Pancreas (tissue), 10 donors: ENCODE data around the gene CHRNA4. TPM values are rescaled to one million over a fixed set of nuclear protein-coding genes. Genes with fewer than 3 reads are reported as not detected.

Experiments
- ATAC-seq, 4 donors: fragments of 200-7000 bp; cut with Tn5 transposase; one replicate each; pipeline versions ENCODE4 v1.8.0 to v1.9.1; 2020; ENCODE audit warnings: mild to moderate bottlenecking in 4 of 4, moderate library complexity in 4 of 4
- DNase-seq, 6 donors: peaks; one replicate each; pipeline ENCODE4 v3.0.0-alpha.2; 2020
- FAIRE-seq: peaks from 2 replicates; lab custom pipeline; 2012; peaks lifted over from hg19 to GRCh38; lab: Jason Lieb, UNC
- H3K27ac ChIP-seq, 4 donors: fragments of 200-600 bp; sonication (generic); 1 replicate in 3 of 4; 2 replicates in 1 of 4; pipeline versions ENCODE4 v1.5.0 to v1.8.0; 2020
- H3K27me3 ChIP-seq, 4 donors: fragments of 200-600 bp; one replicate each; pipeline ENCODE4 v1.8.0; 2021
- H3K36me3 ChIP-seq, 3 donors: fragments of 200-600 bp; sonication (generic) in 1 of 3; one replicate each; pipeline versions ENCODE4 v1.5.0 to v1.8.0; 2020 to 2021
- H3K4me1 ChIP-seq, 3 donors: fragments of 200-600 bp; one replicate each; pipeline ENCODE4 v1.8.0; 2021
- H3K4me3 ChIP-seq, 4 donors: fragments of 200-600 bp; sonication (generic) in 2 of 4; one replicate each; pipeline versions ENCODE4 v1.5.0 to v1.8.0; 2020 to 2021
- H3K9me3 ChIP-seq, 4 donors: fragments of 200-600 bp; one replicate each; pipeline ENCODE4 v1.8.0; 2021
- WGBS, 2 donors: extraction: QIAGEN DNeasy Blood & Tissue Kit; methylation state at CpG; one replicate each; pipeline ENCODE4 v1.1.7; 2013; 5-methylcytosine and 5-hydroxymethylcytosine counted together
- intact Hi-C, 3 donors: fragments of 100-400 bp; cut with DNase I; formaldehyde crosslinking; loops; one replicate each; pipeline versions ENCODE4 v1.11.1 to v1.14.2; 2022
- polyA plus RNA-seq, 2 donors: library from polyadenylated mRNA; stranded (reverse); fragments of 200-250 nt; gene quantifications; one replicate each; pipeline ENCODE4 v1.2.3, GENCODE V29; 2013
- total RNA-seq, 6 donors: library from RNA; stranded (reverse); fragmentation: NEBNext Ultra II Directional in 4 of 6; extraction: Animal tissue kit (Norgen Biotek cat#: 25700) in 4 of 6; gene quantifications; one replicate each; pipeline versions ENCODE4 v1.2.1 to v1.2.4, GENCODE V29; 2021 to 2023
- TF ChIP-seq, protein P1 (sequence below), 4 donors: fragments of 200-600 bp; sonication (generic) in 3 of 4; IDR thresholded peaks; one replicate each; pipeline versions ENCODE4 v1.5.0 to v1.8.0; 2021; ENCODE audit warnings: antibody characterized with exemption in 4 of 4
- donor health status: healthy with polysubstance abuse.
- donor health status: DM: no; HTN: no; CAD: no; lungs with moderate emphysema.
- donor health status: DM: no; HTN: no; CAD: no.
- donor health status: control.
- donor health status: control.
- donor health status: Bipolar disorder and iron deficiency.
- donor health status: DM: yes; HTN: yes; CAD: no.
- donor health status: DM: no; HTN: no; CAD: no.
- donor health status: DM: no; HTN: no; CAD: no.
- donor health status: DM: yes; HTN: yes; CAD: no.

CHRNA4 gene
- total and polyA plus RNA-seq, 8 donors: 0.02 to 0.47 TPM; not detected in 6

GRCh38 chr20:63297796-63298572, 63.2 kb downstream of the CHRNA4 start:
- TF ChIP-seq, protein P1, sequence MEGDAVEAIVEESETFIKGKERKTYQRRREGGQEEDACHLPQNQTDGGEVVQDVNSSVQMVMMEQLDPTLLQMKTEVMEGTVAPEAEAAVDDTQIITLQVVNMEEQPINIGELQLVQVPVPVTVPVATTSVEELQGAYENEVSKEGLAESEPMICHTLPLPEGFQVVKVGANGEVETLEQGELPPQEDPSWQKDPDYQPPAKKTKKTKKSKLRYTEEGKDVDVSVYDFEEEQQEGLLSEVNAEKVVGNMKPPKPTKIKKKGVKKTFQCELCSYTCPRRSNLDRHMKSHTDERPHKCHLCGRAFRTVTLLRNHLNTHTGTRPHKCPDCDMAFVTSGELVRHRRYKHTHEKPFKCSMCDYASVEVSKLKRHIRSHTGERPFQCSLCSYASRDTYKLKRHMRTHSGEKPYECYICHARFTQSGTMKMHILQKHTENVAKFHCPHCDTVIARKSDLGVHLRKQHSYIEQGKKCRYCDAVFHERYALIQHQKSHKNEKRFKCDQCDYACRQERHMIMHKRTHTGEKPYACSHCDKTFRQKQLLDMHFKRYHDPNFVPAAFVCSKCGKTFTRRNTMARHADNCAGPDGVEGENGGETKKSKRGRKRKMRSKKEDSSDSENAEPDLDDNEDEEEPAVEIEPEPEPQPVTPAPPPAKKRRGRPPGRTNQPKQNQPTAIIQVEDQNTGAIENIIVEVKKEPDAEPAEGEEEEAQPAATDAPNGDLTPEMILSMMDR (IDR thresholded peaks at IDR 0.05): no peak
- DNase-seq (peak in 1 of 6 donors; percentile 23), FAIRE-seq (no peak), ATAC-seq (no peak)
- H3K36me3 ChIP-seq: no peaks in the 10 kb centered on the region
- peaks cover 0 to 12% (median 0%) of the 10 kb centered on the region in 4 donors for H3K27me3 ChIP-seq
- 57 to 65% methylated on average over 16 of the region's 16 CpGs for WGBS, 2 donors
- no peaks in the 10 kb centered on the region for H3K9me3 ChIP-seq
- H3K4me1 ChIP-seq: no peaks in the 10 kb centered on the region
- no peak overlapping the region for H3K4me3 ChIP-seq
- H3K27ac ChIP-seq: no peak overlapping the region
- intact Hi-C loops: no loop called here

- H3K4me1 ChIP-seq: no peaks in the 10 kb centered on the region
- DNase-seq (peak in 1 of 6 donors; percentile 72), FAIRE-seq (no peak), ATAC-seq (no peak)
- no peak overlapping the region for H3K4me3 ChIP-seq
- TF ChIP-seq, protein P1 (IDR thresholded peaks at IDR 0.05): no peak
- WGBS, 2 donors: 45 to 48% methylated on average over 10 to 11 of the region's 11 CpGs
- intact Hi-C loops: no loop called here
- no peaks in the 10 kb centered on the region for H3K9me3 ChIP-seq
- H3K36me3 ChIP-seq: no peaks in the 10 kb centered on the region
- H3K27ac ChIP-seq: no peak overlapping the region
- H3K27me3 ChIP-seq: peaks cover 0 to 12% (median 0%) of the 10 kb centered on the region in 4 donors
Measured at GRCh38 chr20:63297371-63297781, 63.8 kb downstream of the CHRNA4 start.

DNA sequence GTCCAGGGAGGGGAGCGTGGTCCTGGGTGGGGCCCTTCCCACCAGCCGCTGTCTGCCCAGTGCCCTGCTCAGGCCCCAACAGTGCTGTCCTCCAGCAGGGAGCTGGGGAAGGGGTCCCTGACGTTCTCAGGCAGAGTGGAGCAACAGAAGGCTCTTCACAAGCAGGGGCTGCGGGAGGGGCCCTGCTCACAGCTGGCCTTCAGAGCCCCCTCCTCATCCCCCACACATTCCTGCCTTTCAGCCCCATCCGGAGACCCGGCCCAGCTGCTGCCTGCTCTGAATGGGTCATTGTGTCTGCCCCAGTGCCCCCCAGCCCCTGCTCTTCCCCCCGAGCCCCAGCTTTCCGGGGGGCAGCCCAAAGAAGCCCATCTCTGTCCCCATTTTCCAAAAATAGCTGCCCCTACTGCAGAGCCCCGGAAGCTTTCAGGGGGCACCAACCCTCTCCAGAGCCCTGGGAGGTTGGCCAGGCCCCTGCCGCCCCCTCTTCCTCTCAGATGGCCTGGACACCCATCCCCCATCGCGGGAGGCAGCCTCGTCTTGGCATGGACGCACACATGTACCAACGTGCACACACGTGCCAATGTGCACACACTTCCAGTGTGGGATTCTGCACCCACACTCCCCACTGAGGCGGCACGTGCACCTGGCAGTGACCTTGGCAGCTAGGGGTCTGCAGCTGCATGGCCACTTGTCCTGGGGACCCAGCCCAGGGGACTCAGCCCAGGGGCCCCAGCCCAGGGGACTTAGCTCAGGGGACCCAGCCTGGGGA, 64.4 kb downstream of the CHRNA4 start:
- Histone ChIP-seq H3K4me3 (no peak overlapping the region), H3K9me3 (no peaks in the 10 kb centered on the region), H3K36me3 (no peaks in the 10 kb centered on the region), H3K4me1 (no peaks in the 10 kb centered on the region), H3K27me3 (peaks cover 0 to 9% (median 0%) of the 10 kb centered on the region in 4 donors), H3K27ac (no peak overlapping the region)
- FAIRE-seq: no peak
- TF ChIP-seq, protein P1 (IDR thresholded peaks at IDR 0.05): no peak
- intact Hi-C loops: no loop called here
- WGBS, 2 donors: 18 to 23% methylated on average over 17 to 18 of the region's 18 CpGs
- ATAC-seq: no peak
- peak in 1 of 6 donors; percentile 69 for DNase-seq

DNA sequence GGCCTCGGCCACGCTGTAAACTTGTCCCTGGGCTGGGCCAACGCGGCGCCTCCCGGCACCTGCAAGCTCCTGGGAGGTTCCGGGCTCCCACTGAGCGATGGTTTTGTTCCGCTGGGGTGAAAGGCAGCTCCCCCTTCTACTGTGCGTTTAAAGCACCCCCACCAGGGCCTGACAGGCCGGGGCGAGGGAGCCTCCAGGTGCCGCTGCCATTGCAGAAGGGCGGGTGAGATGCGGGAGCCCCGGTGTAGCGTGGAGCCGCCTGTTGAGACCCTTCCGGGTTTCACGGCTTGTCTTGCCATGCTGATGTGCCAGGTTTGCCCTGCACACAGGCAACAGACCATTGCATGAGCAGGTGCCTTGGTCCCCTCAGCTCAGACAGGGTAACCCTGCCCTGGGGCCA, 65.3 kb downstream of the CHRNA4 start:
- H3K36me3 ChIP-seq: no peaks in the 10 kb centered on the region
- no peak overlapping the region for H3K27ac ChIP-seq
- TF ChIP-seq, protein P1 (IDR thresholded peaks at IDR 0.05): no peak
- DNase-seq (peak in 2 of 6 donors; percentile 11 to 39), ATAC-seq (no peak), FAIRE-seq (no peak)
- 11 to 12% methylated on average over 20 of the region's 20 CpGs for WGBS, 2 donors
- no peak overlapping the region for H3K4me3 ChIP-seq
- H3K27me3 ChIP-seq: peaks cover 0 to 9% (median 0%) of the 10 kb centered on the region in 4 donors
- intact Hi-C loops: no loop called here
- no peaks in the 10 kb centered on the region for H3K4me1 ChIP-seq
- no peaks in the 10 kb centered on the region for H3K9me3 ChIP-seq
